ENCODE measurements around the gene PRR18. TPM values are rescaled to one million over a fixed set of nuclear protein-coding genes. Genes with fewer than 3 reads are reported as not detected.

PRR18 gene
- total and polyA plus RNA-seq, 2 of the 13 experiments (the other 11 are each of a cell fraction or from before 2014, with no cell fraction given), result 0.04 TPM

DNA sequence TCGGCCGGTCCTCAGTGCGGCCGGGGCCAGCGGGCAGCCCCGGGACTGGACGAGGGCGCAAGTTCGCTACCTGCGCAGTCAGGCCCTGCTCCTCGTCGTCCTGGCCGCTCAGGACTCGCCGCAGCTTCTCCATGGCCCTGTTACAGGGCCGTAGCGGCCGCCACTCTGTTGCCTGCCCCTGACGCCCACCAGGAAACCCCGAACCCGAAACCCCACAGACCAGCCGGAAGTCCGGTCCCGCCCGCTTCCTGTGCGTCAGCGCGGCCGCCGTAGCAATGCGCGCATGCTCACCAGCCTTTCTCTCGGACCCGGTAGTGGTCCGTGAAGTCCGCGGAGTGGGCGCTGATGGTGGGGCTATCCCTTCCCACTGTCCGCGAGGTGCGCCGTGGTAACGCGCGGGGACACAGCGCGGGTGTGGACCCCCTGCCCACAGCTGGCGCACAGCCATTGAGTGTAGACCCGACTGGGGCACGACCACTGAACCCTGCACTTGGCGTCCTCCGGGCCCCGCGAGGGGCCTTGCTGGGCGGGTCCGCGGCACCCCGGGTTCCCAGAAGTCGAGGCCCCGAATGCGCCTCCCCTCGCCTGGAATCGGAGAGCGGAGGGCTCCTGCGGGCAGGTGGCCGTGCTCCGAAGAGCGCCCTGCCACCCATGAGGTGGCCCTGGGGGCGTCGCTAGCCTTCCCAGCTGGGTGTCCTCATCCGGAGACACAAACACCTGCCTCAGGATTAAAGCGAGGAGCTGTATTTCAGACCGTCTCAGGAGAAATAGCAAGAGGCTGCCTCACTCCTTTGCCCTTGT is 34.4 kb upstream of the PRR18 start, which contains the start of gene SFT2D1 (continued):
- no peak for TF ChIP-seq MYNN (CRISPR knock-in tag; IDR thresholded peaks at IDR 0.05; ENCODE audit: low read depth)
- TF ChIP-seq ADNP (CRISPR knock-in tag; IDR thresholded peaks at IDR 0.05), result peak; percentile 55
- TF ChIP-seq ZSCAN31 (CRISPR knock-in tag; IDR thresholded peaks at IDR 0.05; ENCODE audit: low read depth), result peak; percentile 60
- TF ChIP-seq ZNF430 (CRISPR knock-in tag; IDR thresholded peaks at IDR 0.05), result peak; percentile 97
- TF ChIP-seq HOXA7 (CRISPR knock-in tag; IDR thresholded peaks at IDR 0.05), result no peak
- TF ChIP-seq ZNF496 (CRISPR knock-in tag; IDR thresholded peaks at IDR 0.05; ENCODE audit: insufficient replicate concordance), result no peak
- TF ChIP-seq ZNF703 (CRISPR knock-in tag; IDR thresholded peaks at IDR 0.05; ENCODE audit: borderline replicate concordance), result peak; percentile 82; the same call in 1 of the 2 replicates
- TF ChIP-seq ZNF318 (CRISPR knock-in tag; IDR thresholded peaks at IDR 0.05), result no peak
- TF ChIP-seq ZNF275 (CRISPR knock-in tag; IDR thresholded peaks at IDR 0.05; ENCODE audit: borderline replicate concordance), result peak; percentile 96
- peak; percentile 90; the same call in 1 of the 2 replicates for TF ChIP-seq ELF4 (CRISPR knock-in tag; IDR thresholded peaks at IDR 0.05; ENCODE audit: borderline replicate concordance)
- TF ChIP-seq THYN1 (CRISPR knock-in tag; IDR thresholded peaks at IDR 0.05; ENCODE audit: borderline replicate concordance, low read depth), result 0 out of 2 replicates have a peak, but pooled peaks have one; percentile 83
- TF ChIP-seq ZNF335 (CRISPR knock-in tag; IDR thresholded peaks at IDR 0.05), result peak; percentile 92
- TF ChIP-seq KDM6A (CRISPR knock-in tag; IDR thresholded peaks at IDR 0.05; ENCODE audit: low read depth), result no peak
- no peak for TF ChIP-seq ZBTB1 (CRISPR knock-in tag; IDR thresholded peaks at IDR 0.05; ENCODE audit: borderline replicate concordance)
- peak; percentile 95 for TF ChIP-seq SAP130 (CRISPR knock-in tag; IDR thresholded peaks at IDR 0.05; ENCODE audit: low read depth)
- TF ChIP-seq GFI1 (CRISPR knock-in tag; IDR thresholded peaks at IDR 0.05; ENCODE audit: borderline replicate concordance), result peak; percentile 86; the same call in 1 of the 2 replicates
- peak; percentile 87 for TF ChIP-seq ZNF292 (CRISPR knock-in tag; IDR thresholded peaks at IDR 0.05; ENCODE audit: borderline replicate concordance, low read depth)

Data from HepG2 (cell line).